ENCODE data around the gene TMEM53.

TMEM53 gene

DNA sequence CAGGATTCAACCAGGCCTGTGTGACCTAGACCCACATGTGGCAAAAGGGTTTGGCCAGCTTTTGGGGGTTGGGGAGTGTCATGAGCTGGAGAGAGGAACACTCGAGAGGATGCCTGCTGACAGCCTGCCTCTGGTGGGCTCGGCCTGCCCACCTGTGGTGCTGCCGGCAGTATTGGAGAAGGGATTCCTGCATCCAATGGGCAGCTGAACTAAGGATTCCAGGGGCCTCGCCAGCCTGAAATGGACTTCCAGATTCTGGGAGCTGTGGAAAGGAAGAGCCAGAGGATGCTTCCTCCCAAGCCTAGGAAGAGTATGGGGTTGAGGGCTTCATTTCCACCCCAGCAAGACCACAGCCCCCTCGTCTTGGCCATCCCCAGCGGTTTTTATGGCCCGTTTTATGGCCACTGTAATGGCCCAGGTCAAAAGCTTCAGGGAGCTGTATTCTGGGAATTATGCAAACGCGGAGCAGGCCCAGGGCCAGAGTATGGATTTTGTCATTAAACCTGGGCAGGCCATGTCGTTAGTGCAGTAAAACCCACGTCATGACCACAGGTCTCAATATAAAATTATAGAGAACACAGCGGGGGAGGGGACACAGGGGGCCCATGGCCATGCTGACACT lies 63.6 kb downstream of the TMEM53 start:
- no peak overlapping the region for H3K4me3 ChIP-seq (ENCODE audit: low read depth, low read length)
- TF ChIP-seq, protein P1, sequence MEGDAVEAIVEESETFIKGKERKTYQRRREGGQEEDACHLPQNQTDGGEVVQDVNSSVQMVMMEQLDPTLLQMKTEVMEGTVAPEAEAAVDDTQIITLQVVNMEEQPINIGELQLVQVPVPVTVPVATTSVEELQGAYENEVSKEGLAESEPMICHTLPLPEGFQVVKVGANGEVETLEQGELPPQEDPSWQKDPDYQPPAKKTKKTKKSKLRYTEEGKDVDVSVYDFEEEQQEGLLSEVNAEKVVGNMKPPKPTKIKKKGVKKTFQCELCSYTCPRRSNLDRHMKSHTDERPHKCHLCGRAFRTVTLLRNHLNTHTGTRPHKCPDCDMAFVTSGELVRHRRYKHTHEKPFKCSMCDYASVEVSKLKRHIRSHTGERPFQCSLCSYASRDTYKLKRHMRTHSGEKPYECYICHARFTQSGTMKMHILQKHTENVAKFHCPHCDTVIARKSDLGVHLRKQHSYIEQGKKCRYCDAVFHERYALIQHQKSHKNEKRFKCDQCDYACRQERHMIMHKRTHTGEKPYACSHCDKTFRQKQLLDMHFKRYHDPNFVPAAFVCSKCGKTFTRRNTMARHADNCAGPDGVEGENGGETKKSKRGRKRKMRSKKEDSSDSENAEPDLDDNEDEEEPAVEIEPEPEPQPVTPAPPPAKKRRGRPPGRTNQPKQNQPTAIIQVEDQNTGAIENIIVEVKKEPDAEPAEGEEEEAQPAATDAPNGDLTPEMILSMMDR (IDR thresholded peaks at IDR 0.05; ENCODE audit: borderline replicate concordance, insufficient read depth, low read depth, low read length), result no peak

DNA sequence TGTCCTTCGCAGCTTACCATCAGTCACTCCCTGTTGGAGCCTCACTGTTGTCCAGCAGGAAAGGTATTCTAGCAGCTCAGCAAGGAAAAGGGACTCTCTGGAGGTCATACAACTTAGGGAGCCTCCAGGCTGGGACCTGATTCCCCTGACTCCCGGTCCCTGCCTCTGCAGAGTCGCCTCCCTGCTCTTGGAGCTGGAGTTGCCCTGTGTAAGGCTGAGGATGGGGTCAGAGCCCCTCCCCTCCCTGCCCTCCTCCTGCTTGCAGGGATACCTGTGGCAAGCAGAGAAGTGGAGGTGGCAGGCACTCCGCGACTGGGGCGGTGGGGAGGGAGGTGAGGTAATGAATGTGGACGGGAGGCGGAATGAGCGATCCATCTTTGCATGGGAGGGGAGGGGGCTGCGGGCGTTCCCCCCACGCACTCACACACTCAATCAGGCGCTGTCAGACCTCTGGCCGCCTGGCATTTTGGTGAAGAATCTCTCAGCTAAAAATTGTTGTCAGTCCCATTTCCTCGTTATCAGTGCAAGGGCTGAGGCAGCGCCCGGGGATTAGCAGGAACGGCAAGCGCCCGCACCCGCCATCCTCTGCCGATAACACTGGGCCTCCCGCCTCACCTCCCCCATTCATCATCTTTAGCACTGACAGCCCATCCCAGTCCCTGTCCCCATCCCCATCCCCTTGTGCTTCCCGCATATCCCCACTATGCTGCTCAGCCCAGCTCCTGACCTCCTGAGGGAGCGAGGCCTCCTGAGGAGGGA lies 64.3 kb downstream of the TMEM53 start:
- H3K4me3 ChIP-seq (ENCODE audit: low read depth, low read length), result no peak overlapping the region
- TF ChIP-seq, protein P1 (IDR thresholded peaks at IDR 0.05; ENCODE audit: borderline replicate concordance, insufficient read depth, low read depth, low read length), result no peak

DNA sequence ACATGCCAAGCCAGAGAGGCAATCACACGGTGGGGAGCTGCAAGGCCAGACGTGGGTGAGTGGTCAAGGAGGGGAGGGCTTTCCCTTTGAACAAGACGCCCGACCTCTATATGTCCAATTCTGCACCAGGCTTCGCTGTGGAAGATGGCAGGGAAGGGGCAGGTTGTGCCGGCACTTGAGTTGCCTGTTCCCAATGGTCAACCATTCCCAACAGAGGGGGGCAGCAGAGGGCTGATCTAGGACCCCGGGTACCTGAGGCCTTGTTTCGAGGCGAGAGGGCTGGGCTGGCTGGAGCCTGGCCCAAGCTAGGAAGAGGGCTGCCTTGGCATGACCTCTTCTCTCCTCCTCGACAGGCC lies 64.9 kb downstream of the TMEM53 start:
- TF ChIP-seq, protein P1 (IDR thresholded peaks at IDR 0.05; ENCODE audit: borderline replicate concordance, insufficient read depth, low read depth, low read length), result peak; percentile 67
- no peak overlapping the region for H3K4me3 ChIP-seq (ENCODE audit: low read depth, low read length)

DNA sequence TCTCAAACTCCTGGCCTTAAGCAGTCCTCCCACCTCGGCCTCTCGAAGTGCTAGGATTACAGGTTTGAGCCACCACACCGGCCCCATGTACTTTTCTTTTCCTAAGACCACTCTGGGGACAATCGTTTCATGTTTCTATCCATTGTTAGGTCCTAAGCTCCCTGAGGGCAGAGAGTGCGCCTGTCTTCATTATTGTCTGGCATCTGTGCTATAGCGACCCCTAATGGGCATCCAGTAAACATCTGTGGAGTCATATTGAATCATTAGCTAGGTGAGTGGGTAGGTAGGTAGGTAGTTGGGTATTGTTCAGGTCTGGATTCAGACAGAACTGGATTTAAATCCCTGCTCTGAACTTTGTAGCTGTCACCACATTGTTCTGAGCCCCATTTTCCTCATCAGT lies 66.1 kb downstream of the TMEM53 start:
- TF ChIP-seq, protein P1 (IDR thresholded peaks at IDR 0.05; ENCODE audit: borderline replicate concordance, insufficient read depth, low read depth, low read length), result no peak

DNA sequence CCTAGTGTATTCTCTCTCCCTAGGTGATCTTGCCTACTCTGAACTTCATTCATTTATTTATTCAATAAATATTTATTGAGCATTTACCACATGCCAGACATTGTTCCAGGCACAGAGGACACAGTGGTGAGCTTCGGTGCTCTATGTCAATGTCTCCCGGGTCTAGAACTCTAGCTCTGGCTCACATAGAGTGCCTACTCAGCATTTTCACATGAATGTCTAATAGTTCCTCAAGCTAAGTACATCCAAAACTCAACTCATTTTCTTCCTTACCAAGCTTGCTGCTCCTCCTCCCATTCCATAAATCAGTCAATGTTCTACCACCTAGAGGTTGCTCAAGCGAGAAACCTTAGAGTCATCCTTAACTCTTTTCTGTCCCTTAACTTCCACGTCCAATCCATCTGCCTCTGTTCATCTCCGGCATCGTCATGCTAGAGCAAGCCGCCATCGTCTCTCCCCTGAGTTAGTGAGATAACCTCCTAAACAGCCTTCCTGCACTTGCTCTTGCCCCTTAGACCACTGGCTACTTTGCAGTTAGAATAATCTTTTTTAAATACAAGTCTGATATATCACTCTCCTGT lies 67.5 kb downstream of the TMEM53 start:
- H3K4me3 ChIP-seq (ENCODE audit: low read depth, low read length), result no peak overlapping the region
- TF ChIP-seq, protein P1 (IDR thresholded peaks at IDR 0.05; ENCODE audit: borderline replicate concordance, insufficient read depth, low read depth, low read length), result no peak

More for the DNA sequence above, 66.1 kb downstream of the TMEM53 start:
- H3K4me3 ChIP-seq (ENCODE audit: low read depth, low read length), result no peak overlapping the region

DNA sequence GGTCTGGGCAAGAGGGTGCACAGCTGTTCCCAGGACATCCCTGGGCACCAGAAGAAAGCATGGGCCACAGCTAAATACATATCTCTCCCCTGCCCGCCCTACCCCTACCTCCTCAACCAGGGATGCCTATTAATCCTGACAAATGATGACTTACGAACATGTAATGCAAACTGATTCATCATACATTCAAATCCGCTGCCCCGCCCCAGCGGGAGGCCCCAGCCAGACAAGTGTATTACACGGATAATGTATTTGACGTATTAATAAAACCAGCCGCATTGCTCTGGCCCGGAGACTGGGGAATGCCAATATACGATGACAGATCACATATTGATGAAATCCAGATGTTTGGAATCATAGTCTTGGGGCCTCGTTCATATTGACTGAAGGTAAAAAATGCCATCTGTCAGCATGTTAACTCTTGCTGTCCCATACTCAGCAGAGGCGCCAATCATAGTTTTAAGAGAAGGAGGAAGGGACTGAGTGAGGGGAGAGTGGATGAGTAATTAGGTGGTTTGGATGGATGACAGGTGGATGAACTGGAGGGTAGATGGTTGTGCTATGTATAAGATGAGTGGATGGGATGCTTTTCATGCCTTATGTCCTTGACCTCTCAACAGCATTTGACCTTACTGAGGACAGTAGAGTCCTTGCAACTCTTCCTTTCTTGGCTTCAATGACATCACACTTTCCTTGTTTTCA lies 68.2 kb downstream of the TMEM53 start:
- TF ChIP-seq, protein P1 (IDR thresholded peaks at IDR 0.05; ENCODE audit: borderline replicate concordance, insufficient read depth, low read depth, low read length), result no peak
- H3K4me3 ChIP-seq (ENCODE audit: low read depth, low read length), result no peak overlapping the region

All from GM12875 (cell line).